ENCODE measurements around the gene PIEZO2. TPM values are rescaled to one million over a fixed set of nuclear protein-coding genes. Genes with fewer than 3 reads are reported as not detected.

Gene PIEZO2
- total and polyA plus RNA-seq, 12 donors, result 0.07 to 1.4 (median 0.25) TPM; not detected in 1

DNA sequence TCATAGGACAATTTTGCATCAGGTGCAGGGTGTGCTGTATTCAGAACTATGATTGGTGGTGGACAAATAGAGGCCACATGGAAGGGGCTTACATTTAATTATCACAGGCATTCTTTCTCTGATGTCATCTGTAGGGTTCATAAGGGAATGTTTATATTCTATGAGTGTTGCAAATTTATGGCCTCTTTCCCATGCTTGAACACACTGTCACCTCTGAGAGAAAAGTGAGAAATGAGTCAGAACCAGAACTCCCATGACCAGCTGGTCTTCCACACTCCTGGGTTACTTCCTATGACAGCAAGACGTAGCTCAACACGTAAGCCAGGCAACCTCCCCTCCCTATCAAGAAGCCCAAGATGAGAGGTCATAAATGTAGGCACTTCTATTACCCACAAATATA, 310.8 kb downstream of the PIEZO2 start:
- TF ChIP-seq, protein P1, sequence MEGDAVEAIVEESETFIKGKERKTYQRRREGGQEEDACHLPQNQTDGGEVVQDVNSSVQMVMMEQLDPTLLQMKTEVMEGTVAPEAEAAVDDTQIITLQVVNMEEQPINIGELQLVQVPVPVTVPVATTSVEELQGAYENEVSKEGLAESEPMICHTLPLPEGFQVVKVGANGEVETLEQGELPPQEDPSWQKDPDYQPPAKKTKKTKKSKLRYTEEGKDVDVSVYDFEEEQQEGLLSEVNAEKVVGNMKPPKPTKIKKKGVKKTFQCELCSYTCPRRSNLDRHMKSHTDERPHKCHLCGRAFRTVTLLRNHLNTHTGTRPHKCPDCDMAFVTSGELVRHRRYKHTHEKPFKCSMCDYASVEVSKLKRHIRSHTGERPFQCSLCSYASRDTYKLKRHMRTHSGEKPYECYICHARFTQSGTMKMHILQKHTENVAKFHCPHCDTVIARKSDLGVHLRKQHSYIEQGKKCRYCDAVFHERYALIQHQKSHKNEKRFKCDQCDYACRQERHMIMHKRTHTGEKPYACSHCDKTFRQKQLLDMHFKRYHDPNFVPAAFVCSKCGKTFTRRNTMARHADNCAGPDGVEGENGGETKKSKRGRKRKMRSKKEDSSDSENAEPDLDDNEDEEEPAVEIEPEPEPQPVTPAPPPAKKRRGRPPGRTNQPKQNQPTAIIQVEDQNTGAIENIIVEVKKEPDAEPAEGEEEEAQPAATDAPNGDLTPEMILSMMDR (IDR thresholded peaks at IDR 0.05), result no peak
- DNase-seq, result no peak
- ATAC-seq, result no peak
- Histone ChIP-seq H3K27me3 (peaks cover 0 to 3% (median 0%) of the 10 kb centered on the region in 7 donors), H3K36me3 (no peaks in the 10 kb centered on the region), H3K27ac (no peak overlapping the region), H3K4me1 (peaks cover 0 to 4% (median 0%) of the 10 kb centered on the region in 9 donors), H3K9me3 (no peaks in the 10 kb centered on the region), H3K4me3 (no peak overlapping the region)
- intact Hi-C loops (cut with DNase I), result no loop called here
- 96 to 97% methylated on average over 2 of the region's 2 CpGs for WGBS, 2 donors

GRCh38 chr18:10834128-10834815, 315.1 kb downstream of the PIEZO2 start:
- no peak overlapping the region for H3K27ac ChIP-seq
- WGBS, 2 donors, result 90 to 94% methylated on average over 6 of the region's 6 CpGs

GRCh38 chr18:10833656-10834055, 315.7 kb downstream of the PIEZO2 start:
- Histone ChIP-seq H3K9me3 (peaks cover 0 to 11% (median 0%) of the 10 kb centered on the region in 11 donors), H3K27ac (no peak overlapping the region), H3K4me1 (no peaks in the 10 kb centered on the region), H3K36me3 (no peaks in the 10 kb centered on the region), H3K4me3 (no peak overlapping the region), H3K27me3 (no peaks in the 10 kb centered on the region)
- TF ChIP-seq, protein P1 (IDR thresholded peaks at IDR 0.05), result no peak
- ATAC-seq (no peak), DNase-seq (no peak)
- WGBS, 2 donors, result 60% methylated on average over 2 of the region's 2 CpGs
- intact Hi-C loops (cut with DNase I), result no loop called here

More at GRCh38 chr18:10834128-10834815, 315.1 kb downstream of the PIEZO2 start:
- H3K27me3 ChIP-seq, result peaks cover 0 to under 1% (median 0%) of the 10 kb centered on the region in 7 donors
- intact Hi-C loops (cut with DNase I), result no loop called here
- ATAC-seq (no peak), DNase-seq (no peak)
- H3K36me3 ChIP-seq, result no peaks in the 10 kb centered on the region
- TF ChIP-seq, protein P1 (IDR thresholded peaks at IDR 0.05), result no peak
- H3K9me3 ChIP-seq, result peaks cover 0 to 11% (median 0%) of the 10 kb centered on the region in 11 donors
- no peak overlapping the region for H3K4me3 ChIP-seq
- H3K4me1 ChIP-seq, result no peaks in the 10 kb centered on the region

DNA sequence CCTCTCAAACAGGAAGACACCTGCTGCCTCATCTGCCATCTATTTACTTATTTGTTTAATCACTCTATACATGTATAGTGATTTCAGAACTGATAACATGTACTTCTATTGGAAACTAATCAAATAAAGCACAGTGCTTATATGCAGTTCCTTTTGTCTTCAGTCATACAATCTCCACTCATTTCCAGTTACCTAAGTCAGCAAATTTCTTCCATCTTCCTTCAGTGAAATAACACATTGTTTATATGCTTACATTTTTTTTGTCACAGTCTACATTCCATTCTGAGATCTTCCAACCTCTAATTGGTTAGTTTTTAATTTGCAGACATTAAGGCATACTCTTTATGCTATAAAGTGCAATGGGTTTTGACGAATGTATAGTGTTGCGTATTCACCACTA, 323.0 kb downstream of the PIEZO2 start:
- Histone ChIP-seq H3K4me3 (no peak overlapping the region), H3K9me3 (peaks cover 0 to 11% (median 0%) of the 10 kb centered on the region in 11 donors), H3K27me3 (peaks cover 0 to 6% (median 0%) of the 10 kb centered on the region in 7 donors), H3K27ac (no peak overlapping the region), H3K4me1 (no peaks in the 10 kb centered on the region), H3K36me3 (no peaks in the 10 kb centered on the region)
- intact Hi-C loops (cut with DNase I), result no loop called here
- 94 to 97% methylated on average over 2 of the region's 2 CpGs for WGBS, 2 donors
- no peak for DNase-seq
- ATAC-seq, result no peak
- TF ChIP-seq, protein P1 (IDR thresholded peaks at IDR 0.05), result no peak
